CD4-positive, alpha-beta memory T cell (primary cell): ENCODE data around the gene ETS1. TPM values are rescaled to one million over a fixed set of nuclear protein-coding genes. Genes with fewer than 3 reads are reported as not detected.
A peak's percentile ranks its signal among the peaks of the same experiment; 100 is the strongest.

Experiments used
- CTCF ChIA-PET: fragments of 350-600 bp; sonication (Branson Sonifier 250); formaldehyde crosslinking; loops from one replicate; lab custom pipeline; 2021; ENCODE audit warnings: inconsistent platforms; ENCODE audit not compliant: partially characterized antibody; lab: Charles Lee
- POLR2A ChIA-PET: fragments of 350-600 bp; sonication (Branson Sonifier 250); formaldehyde crosslinking; loops from one replicate; lab custom pipeline; 2021; ENCODE audit not compliant: partially characterized antibody; lab: Charles Lee
- DNase-seq, 5 donors: peaks; one replicate each; pipeline versions ENCODE4 v3.0.0 to v3.0.0-alpha.2; 2020 to 2022; ENCODE audit warnings: mixed read lengths in 1 of 5
- H3K27ac ChIP-seq: one replicate; pipeline ENCODE4 v1.7.0; 2013; ENCODE audit warnings: low read depth, low read length
- H3K27me3 ChIP-seq: 2 replicates; pipeline ENCODE4 v1.7.0; 2013; ENCODE audit warnings: mild to moderate bottlenecking, low read length, moderate library complexity; ENCODE audit not compliant: insufficient read depth
- H3K36me3 ChIP-seq: 2 replicates; pipeline ENCODE4 v1.7.0; 2013; ENCODE audit warnings: mild to moderate bottlenecking, low read length, moderate library complexity; ENCODE audit not compliant: insufficient read depth
- H3K4me1 ChIP-seq: 2 replicates; pipeline ENCODE4 v1.7.0; 2013; ENCODE audit warnings: mild to moderate bottlenecking, low read length, moderate library complexity; ENCODE audit not compliant: insufficient read depth
- H3K4me3 ChIP-seq, 2 donors: one replicate each; pipeline ENCODE4 v1.7.0; 2013; ENCODE audit warnings: low read length in 2 of 2, mild to moderate bottlenecking in 1 of 2
- H3K9me3 ChIP-seq, 2 donors: one replicate each; pipeline ENCODE4 v1.7.0; 2013; ENCODE audit warnings: low read length in 2 of 2, control low read depth in 1 of 2; ENCODE audit not compliant: control insufficient read depth in 1 of 2
- H3K27ac Mint-ChIP-seq, 7 donors: one replicate each; pipeline ENCODE4 v1.8.0; 2020 to 2021; ENCODE audit warnings: mixed read lengths in 7 of 7, mild to moderate bottlenecking in 6 of 7, inconsistent platforms in 3 of 7, moderate library complexity in 3 of 7
- H3K27me3 Mint-ChIP-seq, 2 donors: one replicate each; pipeline ENCODE4 v1.8.0; 2020 to 2021; ENCODE audit warnings: mixed read lengths in 2 of 2
- H3K36me3 Mint-ChIP-seq, 2 donors: one replicate each; pipeline ENCODE4 v1.8.0; 2020 to 2021; ENCODE audit warnings: mixed read lengths in 2 of 2, inconsistent platforms in 1 of 2, mild to moderate bottlenecking in 1 of 2
- H3K4me1 Mint-ChIP-seq, 4 donors: one replicate each; pipeline ENCODE4 v1.8.0; 2020 to 2021; ENCODE audit warnings: mixed read lengths in 4 of 4, mild to moderate bottlenecking in 1 of 4
- H3K4me3 Mint-ChIP-seq, 8 donors: one replicate each; pipeline ENCODE4 v1.8.0; 2020 to 2021; ENCODE audit warnings: mixed read lengths in 8 of 8, mild to moderate bottlenecking in 7 of 8, moderate library complexity in 6 of 8, inconsistent platforms in 3 of 8
- H3K9me3 Mint-ChIP-seq, 8 donors: one replicate each; pipeline ENCODE4 v1.8.0; 2020 to 2021; ENCODE audit warnings: mixed read lengths in 8 of 8, mild to moderate bottlenecking in 5 of 8, inconsistent platforms in 3 of 8, moderate library complexity in 1 of 8
- intact Hi-C: fragments of 100-400 bp; cut with micrococcal nuclease; formaldehyde crosslinking; loops from one replicate; pipeline ENCODE4 v1.15.1; 2023
- polyA plus RNA-seq, 2 donors: library from polyadenylated mRNA; unstranded; fragments of 300-500 nt; fragmentation: Illumina TruSeq; gene quantifications; one replicate each; pipeline ENCODE4 v1.2.3, GENCODE V29; 2021
- total RNA-seq, 2 experiments: library from RNA; stranded (reverse); gene quantifications; one replicate each; pipeline ENCODE4 v1.2.3, GENCODE V29; 2021

The ETS1 gene
- total and polyA plus RNA-seq, 4 experiments from 2014 or later = 435 to 761 (median 593) TPM

DNA sequence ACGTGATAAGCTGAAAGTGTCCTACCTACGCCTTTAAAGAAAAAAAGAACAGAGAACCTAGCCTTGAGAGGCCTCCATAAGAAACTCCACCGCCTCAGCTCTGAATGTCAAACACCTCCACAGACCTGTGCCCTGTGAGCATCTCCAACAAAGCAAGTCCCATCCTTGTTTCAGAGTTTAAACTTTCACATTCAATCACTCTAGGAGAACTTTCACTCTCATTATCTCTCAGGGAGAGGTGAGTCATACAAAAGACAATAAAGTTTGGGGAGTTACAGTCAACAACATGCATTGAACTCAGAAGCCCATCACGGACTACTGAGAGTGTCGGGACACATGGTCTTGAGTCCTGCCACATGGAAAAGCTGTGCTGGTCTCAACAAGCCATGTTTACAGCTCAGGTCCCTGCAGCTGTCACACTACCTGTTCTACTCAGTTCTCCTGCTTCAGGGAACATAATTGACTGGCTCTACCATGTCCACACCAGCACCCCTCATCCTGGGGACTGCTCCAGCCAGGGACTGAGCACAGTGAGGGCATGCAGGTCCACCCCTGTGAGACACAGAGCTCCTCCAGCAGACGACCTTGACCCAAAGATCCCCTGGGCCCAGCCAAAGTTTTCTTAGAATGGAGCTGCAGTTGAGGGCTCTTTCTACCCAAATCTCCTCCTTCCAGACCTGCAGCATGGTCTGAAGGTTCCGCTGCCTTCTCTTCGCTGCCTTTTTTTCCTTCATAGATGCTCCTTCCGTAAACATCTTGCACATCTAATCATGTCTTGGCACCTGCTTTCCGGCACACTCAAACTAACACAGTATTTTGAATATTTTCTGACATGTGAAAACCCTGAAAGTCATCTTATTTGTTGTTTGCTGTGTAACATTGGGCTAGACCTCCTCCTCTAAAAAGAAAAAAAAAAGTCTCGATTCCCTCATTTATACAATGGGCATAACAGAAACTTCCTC is 114.9 kb downstream of the ETS1 start:
- Mint-ChIP-seq H3K4me1 (peaks cover 85 to 98% (median 92%) of the 10 kb centered on the region in 4 donors), H3K9me3 (peaks cover 0 to 4% (median 0%) of the 10 kb centered on the region in 8 donors), H3K36me3 (peaks cover 94 to 95% of the 10 kb centered on the region in 2 donors), H3K27me3 (no peaks in the 10 kb centered on the region), H3K27ac (peak overlapping the region; percentile 98 to 99 (median 99)), H3K4me3 (peak overlapping the region; percentile 70 to 93 (median 84))
- Histone ChIP-seq H3K4me3 (peak overlapping the region; percentile 5 to 27), H3K9me3 (no peaks in the 10 kb centered on the region), H3K27ac (peak overlapping the region; percentile 94), H3K27me3 (no peaks in the 10 kb centered on the region), H3K36me3 (peaks cover 69% of the 10 kb centered on the region), H3K4me1 (peaks cover 100% of the 10 kb centered on the region)
- ChIA-PET CTCF (interaction anchor here (1.1 to 7.2 kb wide), 17 partner anchors 9 to 184 kb away, joined by 3 to 50 read pairs (median 7); no protein-coding TSS in a partner anchor), POLR2A (interaction anchor here (0.9 to 23.5 kb wide), 19 partner anchors 11 to 433 kb away, joined by 3 to 1488 read pairs (median 11); partner anchors contain the start of gene FLI1)
- intact Hi-C loops = loop anchor here (1.0 to 10.0 kb wide), 3 partner anchors 10 to 438 kb away; no protein-coding TSS in a partner anchor
- DNase-seq = peak in 4 of 5 donors; percentile 51 to 82 (median 57)

DNA sequence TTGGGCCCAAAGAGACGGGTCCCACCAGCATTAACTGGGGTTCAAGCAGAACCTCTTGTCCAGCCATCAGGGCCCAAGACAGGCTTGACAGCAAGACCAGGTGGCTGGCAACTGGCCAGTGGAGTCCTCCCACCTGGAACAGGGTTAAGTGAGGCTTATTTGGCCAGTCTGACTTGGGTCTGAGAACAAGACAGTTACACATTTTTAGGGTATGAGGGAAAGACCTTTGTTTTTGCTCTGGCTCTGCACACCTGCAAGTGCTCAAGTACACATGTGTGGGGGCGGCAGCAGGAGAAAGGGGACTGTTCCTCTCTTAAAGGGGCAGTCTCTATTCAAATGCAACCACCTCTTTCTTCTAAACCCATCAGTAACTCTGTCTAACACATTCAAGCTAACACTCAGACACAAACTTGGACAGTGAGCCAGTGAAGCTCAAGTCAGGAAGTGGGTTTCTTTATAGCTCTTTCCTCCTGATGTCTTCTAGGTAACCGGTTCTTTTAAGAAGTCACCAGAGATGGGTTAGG is 116.2 kb downstream of the ETS1 start:
- H3K9me3 ChIP-seq = no peaks in the 10 kb centered on the region
- H3K36me3 ChIP-seq = peaks cover 74% of the 10 kb centered on the region
- POLR2A ChIA-PET = interaction anchor here (0.6 to 23.5 kb wide), 19 partner anchors 9 to 222 kb away, joined by 3 to 1488 read pairs (median 11); partner anchors contain the start of gene FLI1
- peak; percentile 61 to 69 (median 66) for DNase-seq
- peak overlapping the region; percentile 94 for H3K27ac ChIP-seq
- CTCF ChIA-PET = interaction anchor here (0.9 to 7.2 kb wide), 13 partner anchors 8 to 182 kb away, joined by 3 to 50 read pairs (median 9); no protein-coding TSS in a partner anchor
- H3K4me1 Mint-ChIP-seq = peaks cover 86 to 98% (median 93%) of the 10 kb centered on the region in 4 donors
- H3K27me3 Mint-ChIP-seq = no peaks in the 10 kb centered on the region
- H3K27me3 ChIP-seq = no peaks in the 10 kb centered on the region
- H3K4me3 Mint-ChIP-seq = peak overlapping the region; percentile 70 to 93 (median 84)
- peaks cover 0 to 4% (median 0%) of the 10 kb centered on the region in 8 donors for H3K9me3 Mint-ChIP-seq
- peak overlapping the region; percentile 44 to 53 for H3K4me3 ChIP-seq
- intact Hi-C loops = loop anchor here (5.0 to 10.0 kb wide), 2 partner anchors 36 to 436 kb away; no protein-coding TSS in a partner anchor
- peak overlapping the region; percentile 98 to 99 (median 99) for H3K27ac Mint-ChIP-seq
- H3K36me3 Mint-ChIP-seq = peaks cover 94 to 95% of the 10 kb centered on the region in 2 donors
- peaks cover 100% of the 10 kb centered on the region for H3K4me1 ChIP-seq

DNA sequence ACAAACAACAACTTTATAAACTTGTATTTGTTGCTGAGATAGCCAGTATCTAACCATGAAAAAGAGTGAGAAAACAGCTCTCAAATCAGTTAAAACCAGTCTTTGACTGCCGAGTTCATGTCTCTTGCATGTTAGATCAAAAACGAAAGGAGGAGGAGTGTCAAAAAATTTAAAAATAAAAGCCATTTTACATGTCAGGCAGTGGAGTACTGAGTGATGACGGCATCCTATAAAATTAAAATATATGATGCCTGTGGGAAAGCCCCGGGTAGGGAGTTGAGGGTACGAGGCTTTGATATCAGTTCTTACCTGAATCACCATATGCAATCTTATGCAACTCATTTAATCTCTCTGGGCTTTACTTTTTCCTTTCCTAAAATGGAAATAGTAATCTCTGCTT is 117.3 kb downstream of the ETS1 start:
- Histone ChIP-seq H3K4me3 (peak overlapping the region in 1 of 2 donors; percentile 11), H3K27ac (peak overlapping the region; percentile 94), H3K36me3 (peaks cover 75% of the 10 kb centered on the region), H3K4me1 (peaks cover 100% of the 10 kb centered on the region), H3K9me3 (no peaks in the 10 kb centered on the region), H3K27me3 (no peaks in the 10 kb centered on the region)
- Mint-ChIP-seq H3K4me3 (peak overlapping the region; percentile 69 to 93 (median 80)), H3K36me3 (peaks cover 95 to 96% of the 10 kb centered on the region in 2 donors), H3K4me1 (peaks cover 89 to 98% (median 94%) of the 10 kb centered on the region in 4 donors), H3K9me3 (peaks cover 0 to 4% (median 0%) of the 10 kb centered on the region in 8 donors), H3K27ac (peak overlapping the region; percentile 98 to 99 (median 99)), H3K27me3 (no peaks in the 10 kb centered on the region)
- DNase-seq = peak; percentile 66 to 87 (median 80)
- intact Hi-C loops = loop anchor here (5.0 to 10.0 kb wide), 2 partner anchors 37 to 435 kb away; no protein-coding TSS in a partner anchor
- ChIA-PET POLR2A (interaction anchor here (0.7 to 23.5 kb wide), 10 partner anchors 8 to 216 kb away, joined by 3 to 1488 read pairs (median 166); no protein-coding TSS in a partner anchor), CTCF (interaction anchor here (1.4 to 3.5 kb wide), 5 partner anchors 12 to 159 kb away, joined by 3 to 21 read pairs (median 12); no protein-coding TSS in a partner anchor)

DNA sequence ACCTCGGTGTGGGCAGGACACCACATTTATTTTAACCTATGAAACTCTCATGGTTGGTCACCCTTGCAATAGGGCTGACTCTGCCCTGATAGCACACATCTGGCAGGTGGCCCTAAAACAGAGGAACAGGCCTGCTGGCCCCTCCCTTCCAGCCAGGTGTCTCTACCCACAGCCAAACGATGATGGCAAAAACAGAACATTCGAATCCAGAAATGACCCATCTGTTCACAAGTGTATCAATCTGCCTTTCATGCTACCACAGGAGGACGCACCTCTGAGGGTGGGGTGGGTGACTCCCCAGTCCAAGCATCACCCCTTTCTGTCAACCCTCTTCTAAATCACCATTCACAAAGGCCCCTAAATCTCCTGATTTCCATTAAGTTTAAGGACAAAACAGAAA is 118.1 kb downstream of the ETS1 start:
- peak overlapping the region; percentile 94 for H3K27ac ChIP-seq
- peaks cover 0 to 4% (median 0%) of the 10 kb centered on the region in 8 donors for H3K9me3 Mint-ChIP-seq
- no peak for DNase-seq
- no peaks in the 10 kb centered on the region for H3K27me3 ChIP-seq
- H3K27me3 Mint-ChIP-seq = no peaks in the 10 kb centered on the region
- ChIA-PET CTCF (interaction anchor here (1.4 to 3.5 kb wide), 9 partner anchors 13 to 179 kb away, joined by 3 to 21 read pairs (median 8); no protein-coding TSS in a partner anchor), POLR2A (interaction anchor here (0.6 to 23.5 kb wide), 15 partner anchors 3 to 217 kb away, joined by 3 to 1488 read pairs (median 7); no protein-coding TSS in a partner anchor)
- intact Hi-C loops = loop anchor here (5.0 kb wide), 1 partner anchor 47 kb away; no protein-coding TSS in a partner anchor
- peaks cover 100% of the 10 kb centered on the region for H3K4me1 ChIP-seq
- H3K4me1 Mint-ChIP-seq = peaks cover 89 to 98% (median 94%) of the 10 kb centered on the region in 4 donors
- H3K9me3 ChIP-seq = no peaks in the 10 kb centered on the region
- H3K36me3 Mint-ChIP-seq = peaks cover 95 to 96% of the 10 kb centered on the region in 2 donors
- H3K4me3 ChIP-seq = peak overlapping the region; percentile 11 to 15
- peaks cover 77% of the 10 kb centered on the region for H3K36me3 ChIP-seq
- peak overlapping the region; percentile 69 to 93 (median 80) for H3K4me3 Mint-ChIP-seq
- peak overlapping the region; percentile 98 to 99 (median 99) for H3K27ac Mint-ChIP-seq

DNA sequence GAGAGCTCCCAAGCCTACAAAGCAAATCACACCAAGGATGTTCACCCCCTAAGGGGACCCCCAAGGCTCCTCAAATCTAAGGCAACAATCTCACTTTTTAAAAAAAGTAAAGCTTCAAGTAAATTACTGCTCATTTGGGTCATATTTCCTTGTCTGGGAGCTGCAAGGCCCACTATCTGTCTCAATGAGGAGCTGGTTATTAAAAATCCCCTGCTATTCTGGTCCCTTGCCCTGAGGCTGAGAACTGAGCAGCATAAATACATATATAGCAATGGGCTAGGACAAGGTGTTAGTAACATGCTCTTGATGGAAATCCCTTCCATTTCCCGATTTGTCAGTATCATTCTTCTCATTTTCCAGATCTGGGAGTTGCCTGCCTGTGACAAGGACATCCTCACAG is 119.2 kb downstream of the ETS1 start:
- H3K36me3 Mint-ChIP-seq = peaks cover 97% of the 10 kb centered on the region in 2 donors
- Histone ChIP-seq H3K27me3 (no peaks in the 10 kb centered on the region), H3K9me3 (no peaks in the 10 kb centered on the region), H3K4me1 (peaks cover 100% of the 10 kb centered on the region), H3K4me3 (peak overlapping the region in 1 of 2 donors; percentile 15), H3K27ac (peak overlapping the region; percentile 94), H3K36me3 (peaks cover 77% of the 10 kb centered on the region)
- H3K27ac Mint-ChIP-seq = peak overlapping the region; percentile 98 to 99 (median 99)
- H3K9me3 Mint-ChIP-seq = peaks cover 0 to 4% (median 0%) of the 10 kb centered on the region in 8 donors
- H3K4me3 Mint-ChIP-seq = peak overlapping the region; percentile 69 to 93 (median 80)
- intact Hi-C loops = loop anchor here (5.0 kb wide), 1 partner anchor 46 kb away; no protein-coding TSS in a partner anchor
- H3K27me3 Mint-ChIP-seq = no peaks in the 10 kb centered on the region
- H3K4me1 Mint-ChIP-seq = peaks cover 87 to 98% (median 94%) of the 10 kb centered on the region in 4 donors
- ChIA-PET CTCF (interaction anchor here (0.9 to 3.5 kb wide), 15 partner anchors 13 to 177 kb away, joined by 3 to 21 read pairs (median 6); no protein-coding TSS in a partner anchor), POLR2A (interaction anchor here (0.9 to 23.5 kb wide), 16 partner anchors 4 to 429 kb away, joined by 3 to 1488 read pairs (median 6); no protein-coding TSS in a partner anchor)
- no peak for DNase-seq

DNA sequence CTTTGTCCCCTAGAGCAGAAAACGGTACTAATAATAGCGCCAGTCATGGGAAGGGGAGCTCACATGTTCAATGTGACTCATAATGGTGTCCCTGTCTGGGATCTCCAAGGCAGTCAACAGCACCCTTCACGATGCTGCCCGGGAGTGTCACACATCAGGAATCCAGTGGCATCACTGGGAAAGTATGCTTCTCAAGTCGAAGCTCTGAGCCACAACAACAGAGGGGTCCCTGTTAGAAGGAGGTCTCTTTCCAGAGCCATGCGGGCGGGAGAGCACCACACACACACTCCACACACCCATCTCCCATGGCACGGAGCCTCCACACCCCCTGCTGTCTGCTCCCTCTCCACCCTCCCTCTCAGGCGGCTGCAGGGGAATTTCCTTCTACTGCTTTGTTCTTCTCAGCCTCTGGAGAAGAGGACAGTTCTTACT is 119.7 kb downstream of the ETS1 start:
- ChIA-PET POLR2A (interaction anchor here (0.9 to 23.5 kb wide), 16 partner anchors 5 to 428 kb away, joined by 3 to 1488 read pairs (median 6); no protein-coding TSS in a partner anchor), CTCF (interaction anchor here (0.7 to 3.5 kb wide), 16 partner anchors 11 to 178 kb away, joined by 3 to 21 read pairs (median 6); no protein-coding TSS in a partner anchor)
- peak in 3 of 5 donors; percentile 42 to 84 (median 56) for DNase-seq
- Mint-ChIP-seq H3K27me3 (no peaks in the 10 kb centered on the region), H3K4me1 (peaks cover 87 to 98% (median 94%) of the 10 kb centered on the region in 4 donors), H3K27ac (peak overlapping the region; percentile 98 to 99 (median 99)), H3K9me3 (peaks cover 0 to 4% (median 0%) of the 10 kb centered on the region in 8 donors), H3K4me3 (peak overlapping the region; percentile 69 to 93 (median 80)), H3K36me3 (peaks cover 97% of the 10 kb centered on the region in 2 donors)
- intact Hi-C loops = loop anchor here (1.0 to 5.0 kb wide), 2 partner anchors 9 to 45 kb away; no protein-coding TSS in a partner anchor
- no peaks in the 10 kb centered on the region for H3K27me3 ChIP-seq
- H3K4me3 ChIP-seq = peak overlapping the region in 1 of 2 donors; percentile 15
- H3K27ac ChIP-seq = peak overlapping the region; percentile 94
- peaks cover 100% of the 10 kb centered on the region for H3K4me1 ChIP-seq
- H3K36me3 ChIP-seq = peaks cover 77% of the 10 kb centered on the region
- no peaks in the 10 kb centered on the region for H3K9me3 ChIP-seq
